ENCODE data around the gene SCN3B. TPM values are rescaled to one million over a fixed set of nuclear protein-coding genes. Genes with fewer than 3 reads are reported as not detected.

SCN3B gene
- total RNA-seq, 1 donor from 2014 or later, result 8.9 TPM

DNA sequence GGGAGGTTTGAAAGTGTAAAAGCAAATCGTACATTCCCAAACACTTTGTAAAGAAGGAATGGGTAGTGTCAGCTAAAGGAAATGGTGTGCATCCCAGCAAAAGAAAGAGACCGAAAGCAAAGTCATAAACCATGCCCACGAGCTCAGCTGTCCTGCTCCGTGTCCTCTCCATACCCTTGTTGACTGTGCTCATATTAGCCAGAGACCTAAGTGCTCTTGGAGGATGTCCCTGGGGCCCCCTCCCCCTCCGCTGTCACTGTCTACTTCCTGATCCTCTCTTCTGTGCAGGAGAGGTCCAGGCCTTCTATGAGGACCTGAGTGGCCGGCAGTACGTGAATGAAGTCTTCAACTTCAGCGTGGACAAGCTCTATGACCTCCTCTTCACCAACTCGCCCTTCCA lies 46.1 kb downstream of the SCN3B start:
- Histone ChIP-seq H3K4me1 (ENCODE audit: control insufficient read depth in 3 of 3, insufficient read depth in 3 of 3, low read length in 3 of 3) (no peaks in the 10 kb centered on the region), H3K27ac (ENCODE audit: low read depth, low read length) (no peak overlapping the region), H3K9ac (ENCODE audit: low read depth in 1 of 3, low read length in 3 of 3) (no peak overlapping the region), H3K27me3 (ENCODE audit: control insufficient read depth in 3 of 3, insufficient read depth in 3 of 3, low read length in 3 of 3) (no peaks in the 10 kb centered on the region), H3K9me3 (ENCODE audit: control insufficient read depth in 3 of 3, low read length in 3 of 3) (no peaks in the 10 kb centered on the region), H3K36me3 (ENCODE audit: control insufficient read depth in 3 of 3, insufficient read depth in 3 of 3, low read length in 3 of 3) (peaks cover 38 to 80% (median 67%) of the 10 kb centered on the region in 3 donors), H3K4me3 (ENCODE audit: low read length in 3 of 3) (no peak overlapping the region)

DNA sequence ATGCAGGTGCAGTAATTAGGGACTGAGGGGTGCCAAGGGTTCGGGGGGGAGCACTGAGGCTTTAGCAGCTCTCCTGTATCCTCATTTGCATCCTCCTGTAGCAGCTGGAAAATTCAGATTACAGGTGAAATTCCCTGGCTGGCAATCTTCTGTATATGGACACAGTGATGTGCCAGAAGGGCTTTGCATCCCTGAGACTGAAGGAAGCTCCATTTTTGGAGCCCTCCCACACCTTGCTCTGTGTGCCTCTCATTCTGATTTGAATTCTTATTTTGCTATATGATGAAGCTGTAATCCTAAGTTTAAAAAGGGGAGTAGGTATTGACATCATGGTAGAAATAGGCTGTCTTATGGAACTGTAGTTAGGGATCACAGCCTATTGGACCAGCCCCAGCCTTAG lies 46.6 kb downstream of the SCN3B start:
- Histone ChIP-seq H3K4me1 (ENCODE audit: control insufficient read depth in 3 of 3, insufficient read depth in 3 of 3, low read length in 3 of 3) (no peaks in the 10 kb centered on the region), H3K27ac (ENCODE audit: low read depth, low read length) (no peak overlapping the region), H3K4me3 (ENCODE audit: low read length in 3 of 3) (no peak overlapping the region), H3K36me3 (ENCODE audit: control insufficient read depth in 3 of 3, insufficient read depth in 3 of 3, low read length in 3 of 3) (peaks cover 33 to 80% (median 68%) of the 10 kb centered on the region in 3 donors), H3K9ac (ENCODE audit: low read depth in 1 of 3, low read length in 3 of 3) (no peak overlapping the region), H3K27me3 (ENCODE audit: control insufficient read depth in 3 of 3, insufficient read depth in 3 of 3, low read length in 3 of 3) (no peaks in the 10 kb centered on the region), H3K9me3 (ENCODE audit: control insufficient read depth in 3 of 3, low read length in 3 of 3) (no peaks in the 10 kb centered on the region)

DNA sequence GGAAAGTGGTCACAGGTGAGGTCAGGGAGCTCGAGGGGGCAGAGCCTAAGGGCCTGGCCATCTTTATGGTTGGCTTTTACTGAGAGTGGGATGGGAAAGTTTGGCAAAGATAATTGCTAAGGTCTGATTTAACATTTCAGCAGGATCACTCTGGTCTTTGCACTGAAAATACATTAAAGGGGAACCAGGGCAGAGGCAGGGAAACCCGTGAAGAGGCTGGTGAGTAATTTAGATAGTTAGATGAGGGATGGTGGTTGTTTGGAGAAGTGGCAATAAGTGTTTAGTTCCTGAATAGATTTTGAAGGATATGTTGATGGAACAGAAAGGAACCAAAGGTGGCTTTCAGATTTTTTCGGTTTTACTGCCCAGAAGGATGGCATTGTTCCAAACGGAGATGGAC lies 50.8 kb downstream of the SCN3B start:
- H3K27ac ChIP-seq (ENCODE audit: low read depth, low read length), result no peak overlapping the region
- no peaks in the 10 kb centered on the region for H3K9me3 ChIP-seq (ENCODE audit: control insufficient read depth in 3 of 3, low read length in 3 of 3)
- H3K36me3 ChIP-seq (ENCODE audit: control insufficient read depth in 3 of 3, insufficient read depth in 3 of 3, low read length in 3 of 3), result peaks cover 26 to 78% (median 61%) of the 10 kb centered on the region in 3 donors
- no peak overlapping the region for H3K9ac ChIP-seq (ENCODE audit: low read depth in 1 of 3, low read length in 3 of 3)
- H3K4me3 ChIP-seq (ENCODE audit: low read length in 3 of 3), result no peak overlapping the region
- no peaks in the 10 kb centered on the region for H3K27me3 ChIP-seq (ENCODE audit: control insufficient read depth in 3 of 3, insufficient read depth in 3 of 3, low read length in 3 of 3)
- no peaks in the 10 kb centered on the region for H3K4me1 ChIP-seq (ENCODE audit: control insufficient read depth in 3 of 3, insufficient read depth in 3 of 3, low read length in 3 of 3)

DNA sequence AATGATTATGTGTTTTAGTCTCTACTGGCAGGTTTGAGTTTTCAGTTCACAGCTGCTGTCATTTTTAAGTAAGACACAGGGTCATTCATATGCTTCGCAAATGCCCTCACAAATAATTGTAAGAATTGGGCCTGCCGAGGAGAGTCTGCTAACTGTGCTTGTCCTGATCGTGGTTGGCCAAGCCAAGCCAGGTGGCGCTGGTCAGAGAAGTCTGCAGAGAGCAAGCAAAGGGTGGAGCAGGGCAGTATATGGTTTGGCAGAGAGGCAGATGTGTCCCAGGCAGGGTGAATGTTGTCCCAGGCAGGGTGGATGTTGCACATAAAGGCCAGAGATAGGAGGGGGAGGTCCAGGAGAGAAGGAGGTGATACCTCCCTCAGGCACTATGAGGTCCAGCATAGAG lies 52.7 kb downstream of the SCN3B start:
- H3K36me3 ChIP-seq (ENCODE audit: control insufficient read depth in 3 of 3, insufficient read depth in 3 of 3, low read length in 3 of 3), result peaks cover 15 to 73% (median 55%) of the 10 kb centered on the region in 3 donors
- no peak overlapping the region for H3K27ac ChIP-seq (ENCODE audit: low read depth, low read length)
- no peak overlapping the region for H3K9ac ChIP-seq (ENCODE audit: low read depth in 1 of 3, low read length in 3 of 3)
- H3K4me1 ChIP-seq (ENCODE audit: control insufficient read depth in 3 of 3, insufficient read depth in 3 of 3, low read length in 3 of 3), result no peaks in the 10 kb centered on the region
- no peaks in the 10 kb centered on the region for H3K27me3 ChIP-seq (ENCODE audit: control insufficient read depth in 3 of 3, insufficient read depth in 3 of 3, low read length in 3 of 3)
- no peaks in the 10 kb centered on the region for H3K9me3 ChIP-seq (ENCODE audit: control insufficient read depth in 3 of 3, low read length in 3 of 3)
- no peak overlapping the region for H3K4me3 ChIP-seq (ENCODE audit: low read length in 3 of 3)

DNA sequence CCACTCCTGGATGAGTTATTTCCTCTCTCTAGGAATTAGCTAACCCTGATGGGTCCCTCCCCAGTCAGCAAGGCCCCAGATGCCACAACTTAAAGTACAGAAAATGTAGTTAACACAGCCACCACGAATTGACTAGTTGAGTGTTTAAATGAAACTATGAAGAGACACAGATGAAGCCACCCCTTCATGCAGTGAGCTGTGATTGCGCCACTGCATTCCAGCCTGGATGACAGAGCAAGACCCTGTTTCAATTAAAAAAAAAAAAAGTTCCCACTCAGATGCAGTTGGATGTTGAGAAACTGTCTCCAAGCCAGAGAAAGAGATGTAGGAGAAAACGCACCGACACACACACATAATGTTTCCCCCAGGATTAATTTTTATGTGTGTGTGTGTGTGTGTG lies 53.3 kb downstream of the SCN3B start:
- H3K9me3 ChIP-seq (ENCODE audit: control insufficient read depth in 3 of 3, low read length in 3 of 3), result no peaks in the 10 kb centered on the region
- H3K36me3 ChIP-seq (ENCODE audit: control insufficient read depth in 3 of 3, insufficient read depth in 3 of 3, low read length in 3 of 3), result peaks cover 18 to 67% (median 50%) of the 10 kb centered on the region in 3 donors
- H3K27ac ChIP-seq (ENCODE audit: low read depth, low read length), result no peak overlapping the region
- H3K27me3 ChIP-seq (ENCODE audit: control insufficient read depth in 3 of 3, insufficient read depth in 3 of 3, low read length in 3 of 3), result no peaks in the 10 kb centered on the region
- no peak overlapping the region for H3K9ac ChIP-seq (ENCODE audit: low read depth in 1 of 3, low read length in 3 of 3)
- no peaks in the 10 kb centered on the region for H3K4me1 ChIP-seq (ENCODE audit: control insufficient read depth in 3 of 3, insufficient read depth in 3 of 3, low read length in 3 of 3)
- H3K4me3 ChIP-seq (ENCODE audit: low read length in 3 of 3), result no peak overlapping the region

DNA sequence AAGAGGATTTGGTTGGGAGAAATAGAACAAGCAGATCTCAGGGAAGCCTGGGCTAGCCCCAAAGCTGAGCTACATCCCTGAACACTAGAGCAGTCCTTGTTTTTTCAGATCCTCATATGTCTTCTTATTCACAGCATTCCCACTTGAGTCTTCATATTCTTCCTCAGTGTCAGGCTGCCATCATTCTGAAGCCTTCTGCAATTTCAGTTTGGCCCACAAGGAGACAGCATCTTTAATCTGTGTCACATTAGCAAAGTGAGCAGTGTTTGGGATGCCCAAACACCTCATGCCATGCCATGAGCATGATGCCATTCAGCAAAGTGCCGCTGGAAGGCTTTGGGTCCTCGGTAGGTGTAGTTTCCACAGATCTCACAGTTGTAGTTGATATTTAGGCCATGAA lies 56.6 kb downstream of the SCN3B start:
- Histone ChIP-seq H3K36me3 (ENCODE audit: control insufficient read depth in 3 of 3, insufficient read depth in 3 of 3, low read length in 3 of 3) (peaks cover 13 to 52% (median 41%) of the 10 kb centered on the region in 3 donors), H3K27me3 (ENCODE audit: control insufficient read depth in 3 of 3, insufficient read depth in 3 of 3, low read length in 3 of 3) (no peaks in the 10 kb centered on the region), H3K4me1 (ENCODE audit: control insufficient read depth in 3 of 3, insufficient read depth in 3 of 3, low read length in 3 of 3) (peaks cover 7 to 12% (median 8%) of the 10 kb centered on the region in 3 donors), H3K9me3 (ENCODE audit: control insufficient read depth in 3 of 3, low read length in 3 of 3) (no peaks in the 10 kb centered on the region), H3K4me3 (ENCODE audit: low read length in 3 of 3) (no peak overlapping the region), H3K9ac (ENCODE audit: low read depth in 1 of 3, low read length in 3 of 3) (no peak overlapping the region), H3K27ac (ENCODE audit: low read depth, low read length) (no peak overlapping the region)

DNA sequence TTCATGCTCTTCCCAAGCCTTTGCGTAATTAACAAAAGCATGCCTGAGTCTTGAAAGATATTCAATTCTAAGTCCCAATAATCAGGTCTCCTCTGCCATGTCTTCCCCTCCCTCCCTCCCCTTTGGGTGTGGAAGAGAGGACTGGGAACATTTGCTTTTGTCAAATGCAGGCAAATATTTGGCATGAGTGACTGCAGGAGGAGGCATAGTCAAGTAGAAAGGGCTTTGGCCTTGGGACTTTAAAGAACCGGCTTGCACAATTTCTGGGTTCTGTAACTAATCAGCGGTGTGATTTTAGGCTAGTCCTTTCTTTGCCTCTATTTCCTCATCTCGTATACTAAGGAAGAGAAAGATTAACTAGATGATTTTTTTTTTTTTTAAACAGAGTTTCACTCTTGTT lies 59.5 kb downstream of the SCN3B start:
- H3K9me3 ChIP-seq (ENCODE audit: control insufficient read depth in 3 of 3, low read length in 3 of 3), result no peaks in the 10 kb centered on the region
- peaks cover 7 to 34% (median 30%) of the 10 kb centered on the region in 3 donors for H3K36me3 ChIP-seq (ENCODE audit: control insufficient read depth in 3 of 3, insufficient read depth in 3 of 3, low read length in 3 of 3)
- no peak overlapping the region for H3K4me3 ChIP-seq (ENCODE audit: low read length in 3 of 3)
- H3K4me1 ChIP-seq (ENCODE audit: control insufficient read depth in 3 of 3, insufficient read depth in 3 of 3, low read length in 3 of 3), result peaks cover 34 to 36% (median 35%) of the 10 kb centered on the region in 3 donors
- no peak overlapping the region for H3K27ac ChIP-seq (ENCODE audit: low read depth, low read length)
- no peaks in the 10 kb centered on the region for H3K27me3 ChIP-seq (ENCODE audit: control insufficient read depth in 3 of 3, insufficient read depth in 3 of 3, low read length in 3 of 3)
- H3K9ac ChIP-seq (ENCODE audit: low read depth in 1 of 3, low read length in 3 of 3), result no peak overlapping the region

DNA sequence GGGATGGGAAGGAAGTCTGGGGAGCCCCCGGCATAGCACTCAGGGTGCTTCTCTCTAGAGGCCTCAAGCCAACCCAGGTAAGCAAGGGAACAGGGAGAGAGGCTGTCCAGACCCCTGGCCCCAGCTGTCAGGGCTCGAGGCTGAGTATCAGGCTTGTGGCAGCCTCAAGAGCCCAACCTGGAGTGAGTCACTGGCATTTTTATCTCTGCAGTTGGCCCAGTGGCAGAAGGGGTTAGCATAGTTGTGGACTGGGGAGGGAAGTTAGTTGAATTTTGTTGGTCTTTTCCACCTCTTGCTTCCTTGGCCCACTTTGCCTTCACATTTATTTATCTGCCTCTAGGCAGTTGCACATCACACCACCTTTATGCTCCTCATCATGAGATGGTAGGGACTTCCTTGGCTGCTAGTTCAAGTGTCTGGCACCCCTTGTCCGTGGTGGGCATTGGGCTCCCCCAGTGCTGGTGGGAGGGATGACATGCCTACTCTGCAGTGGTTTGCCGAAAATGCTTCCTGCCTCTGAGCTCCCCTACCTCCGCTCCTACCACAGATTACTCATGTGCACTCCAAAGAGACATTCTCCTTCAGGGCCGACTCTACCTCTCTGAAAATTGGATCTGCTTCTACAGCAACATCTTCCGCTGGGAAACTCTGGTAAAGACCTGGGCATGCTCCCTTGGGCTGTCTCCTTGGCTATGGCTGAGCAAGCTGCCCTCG lies 60.1 kb downstream of the SCN3B start:
- peaks cover 39 to 40% (median 39%) of the 10 kb centered on the region in 3 donors for H3K4me1 ChIP-seq (ENCODE audit: control insufficient read depth in 3 of 3, insufficient read depth in 3 of 3, low read length in 3 of 3)
- no peaks in the 10 kb centered on the region for H3K9me3 ChIP-seq (ENCODE audit: control insufficient read depth in 3 of 3, low read length in 3 of 3)
- H3K27me3 ChIP-seq (ENCODE audit: control insufficient read depth in 3 of 3, insufficient read depth in 3 of 3, low read length in 3 of 3), result no peaks in the 10 kb centered on the region
- peaks cover 7 to 29% (median 28%) of the 10 kb centered on the region in 3 donors for H3K36me3 ChIP-seq (ENCODE audit: control insufficient read depth in 3 of 3, insufficient read depth in 3 of 3, low read length in 3 of 3)
- H3K4me3 ChIP-seq (ENCODE audit: low read length in 3 of 3), result no peak overlapping the region
- H3K27ac ChIP-seq (ENCODE audit: low read depth, low read length), result no peak overlapping the region
- no peak overlapping the region for H3K9ac ChIP-seq (ENCODE audit: low read depth in 1 of 3, low read length in 3 of 3)

DNA sequence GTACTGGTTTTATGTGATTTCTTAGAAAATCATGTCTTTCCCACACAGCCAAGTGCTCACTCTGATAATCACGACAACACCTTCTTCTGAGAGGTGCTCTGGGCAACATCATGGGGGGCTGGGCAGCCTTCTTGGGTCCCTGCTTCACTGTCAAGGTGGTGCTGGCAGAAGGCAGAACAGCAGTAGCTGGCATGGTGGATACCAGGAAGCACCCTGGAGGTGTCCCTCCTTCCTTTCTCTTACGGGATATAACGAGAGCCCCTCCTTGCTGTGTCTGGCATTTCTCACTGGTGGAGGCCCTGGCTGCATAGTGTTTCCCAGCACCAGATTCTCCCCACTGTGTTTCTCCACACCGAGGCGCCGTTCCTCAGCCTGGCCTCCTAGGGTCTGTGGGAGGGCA lies 60.9 kb downstream of the SCN3B start:
- Histone ChIP-seq H3K27ac (ENCODE audit: low read depth, low read length) (no peak overlapping the region), H3K27me3 (ENCODE audit: control insufficient read depth in 3 of 3, insufficient read depth in 3 of 3, low read length in 3 of 3) (no peaks in the 10 kb centered on the region), H3K9ac (ENCODE audit: low read depth in 1 of 3, low read length in 3 of 3) (no peak overlapping the region), H3K36me3 (ENCODE audit: control insufficient read depth in 3 of 3, insufficient read depth in 3 of 3, low read length in 3 of 3) (peaks cover 7 to 23% (median 21%) of the 10 kb centered on the region in 3 donors), H3K4me3 (ENCODE audit: low read length in 3 of 3) (no peak overlapping the region), H3K4me1 (ENCODE audit: control insufficient read depth in 3 of 3, insufficient read depth in 3 of 3, low read length in 3 of 3) (peaks cover 39 to 41% (median 40%) of the 10 kb centered on the region in 3 donors), H3K9me3 (ENCODE audit: control insufficient read depth in 3 of 3, low read length in 3 of 3) (no peaks in the 10 kb centered on the region)

DNA sequence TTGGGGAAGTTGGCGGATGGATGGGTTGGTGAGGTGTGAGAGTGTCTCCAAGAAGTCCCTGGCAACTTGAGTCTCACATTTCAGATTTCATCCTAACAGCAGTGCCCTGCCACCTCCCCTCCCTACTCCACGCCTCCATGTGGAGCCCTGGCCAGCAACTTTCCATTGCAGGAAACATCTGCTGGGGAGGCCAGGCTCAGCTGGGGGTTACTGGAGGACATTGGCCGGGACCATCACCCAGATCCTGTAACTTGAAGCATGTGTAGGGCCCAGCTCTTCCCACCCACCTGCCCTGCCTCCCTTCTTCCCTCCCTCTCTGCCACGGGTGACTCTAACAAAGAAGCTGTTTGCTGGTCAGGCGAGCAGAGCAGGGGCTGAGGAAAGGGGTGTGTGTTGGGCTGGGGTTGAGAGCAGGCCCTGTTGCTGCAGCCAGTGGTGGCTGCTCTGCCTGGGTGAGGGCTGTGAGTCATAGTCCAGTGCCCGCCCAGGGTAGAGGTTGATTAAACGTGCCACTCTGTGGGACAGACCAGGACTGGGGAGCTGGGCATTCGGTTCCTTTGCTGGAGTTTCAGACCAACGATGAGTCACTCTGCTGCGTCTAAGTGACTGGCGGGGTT lies 64.0 kb downstream of the SCN3B start:
- H3K27ac ChIP-seq (ENCODE audit: low read depth, low read length), result peak overlapping the region; percentile 94
- peak overlapping the region; percentile 76 to 81 (median 80) for H3K9ac ChIP-seq (ENCODE audit: low read depth in 1 of 3, low read length in 3 of 3)
- peak overlapping the region; percentile 72 to 77 (median 73) for H3K4me3 ChIP-seq (ENCODE audit: low read length in 3 of 3)
- peaks cover under 1 to 9% (median 2%) of the 10 kb centered on the region in 3 donors for H3K36me3 ChIP-seq (ENCODE audit: control insufficient read depth in 3 of 3, insufficient read depth in 3 of 3, low read length in 3 of 3)
- peaks cover 47 to 51% (median 48%) of the 10 kb centered on the region in 3 donors for H3K4me1 ChIP-seq (ENCODE audit: control insufficient read depth in 3 of 3, insufficient read depth in 3 of 3, low read length in 3 of 3)
- H3K9me3 ChIP-seq (ENCODE audit: control insufficient read depth in 3 of 3, low read length in 3 of 3), result no peaks in the 10 kb centered on the region
- no peaks in the 10 kb centered on the region for H3K27me3 ChIP-seq (ENCODE audit: control insufficient read depth in 3 of 3, insufficient read depth in 3 of 3, low read length in 3 of 3)
